HG02870 (cell line): Measurements from ENCODE around the gene HLA-DRB1.
"Not testable (repeated sequence)": the region's sequence is repeated elsewhere in the genome, so short reads cannot be mapped to it uniquely, and the experiment has no call there.

Experiments used
- ATAC-seq: cut with Tn5 transposase; IDR thresholded peaks from one replicate; pipeline ENCODE4 v1.9.1; 2021; ENCODE audit warnings: mild to moderate bottlenecking, moderate library complexity; ENCODE audit not compliant: unreplicated experiment

The HLA-DRB1 gene

DNA sequence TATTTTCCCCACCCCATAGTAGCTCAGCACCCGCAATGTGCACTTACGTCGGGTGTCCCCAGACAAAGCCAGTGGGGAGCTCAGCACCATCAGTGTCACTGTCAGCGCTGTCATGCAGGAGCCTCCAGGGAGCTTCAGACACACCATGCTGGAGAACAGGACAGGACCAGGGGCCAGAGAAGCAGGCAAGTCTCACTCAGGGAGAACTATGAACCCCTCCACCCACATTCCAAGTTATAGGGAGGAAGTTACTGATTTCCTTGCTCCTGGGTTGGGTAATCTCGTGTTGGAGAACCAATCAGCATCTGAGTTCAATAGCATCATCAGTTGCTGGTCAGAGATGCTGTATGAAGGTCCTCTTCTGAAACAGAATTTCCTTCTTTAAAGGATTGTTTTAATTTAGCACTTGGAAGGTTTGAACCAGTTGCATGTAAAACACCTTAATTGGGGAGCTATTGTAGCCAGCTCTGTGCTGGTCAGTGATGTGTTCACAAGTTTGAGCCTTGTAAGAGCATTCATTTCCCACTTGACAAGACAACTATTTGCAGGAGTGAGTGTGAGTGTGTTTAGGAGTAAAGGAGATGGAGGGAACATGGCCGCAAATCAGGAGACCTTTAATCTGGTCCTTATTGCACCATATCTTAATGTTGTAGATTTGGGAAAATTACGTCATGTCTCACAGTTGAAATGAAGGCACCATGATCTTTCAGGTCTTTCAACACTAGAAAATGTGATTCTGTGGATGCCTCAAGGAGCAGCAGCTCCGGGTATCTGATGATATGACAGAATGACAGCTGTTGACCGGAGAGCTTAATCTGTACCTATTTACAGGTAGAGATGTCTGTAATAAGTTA is at the start of gene HLA-DRB1:
HLA-DRB1 (minus strand) TSS at position 253 of the 854 bp plus-strand sequence; CDS start at position 147, 106 bp downstream.
- ATAC-seq = peak; percentile 98

DNA sequence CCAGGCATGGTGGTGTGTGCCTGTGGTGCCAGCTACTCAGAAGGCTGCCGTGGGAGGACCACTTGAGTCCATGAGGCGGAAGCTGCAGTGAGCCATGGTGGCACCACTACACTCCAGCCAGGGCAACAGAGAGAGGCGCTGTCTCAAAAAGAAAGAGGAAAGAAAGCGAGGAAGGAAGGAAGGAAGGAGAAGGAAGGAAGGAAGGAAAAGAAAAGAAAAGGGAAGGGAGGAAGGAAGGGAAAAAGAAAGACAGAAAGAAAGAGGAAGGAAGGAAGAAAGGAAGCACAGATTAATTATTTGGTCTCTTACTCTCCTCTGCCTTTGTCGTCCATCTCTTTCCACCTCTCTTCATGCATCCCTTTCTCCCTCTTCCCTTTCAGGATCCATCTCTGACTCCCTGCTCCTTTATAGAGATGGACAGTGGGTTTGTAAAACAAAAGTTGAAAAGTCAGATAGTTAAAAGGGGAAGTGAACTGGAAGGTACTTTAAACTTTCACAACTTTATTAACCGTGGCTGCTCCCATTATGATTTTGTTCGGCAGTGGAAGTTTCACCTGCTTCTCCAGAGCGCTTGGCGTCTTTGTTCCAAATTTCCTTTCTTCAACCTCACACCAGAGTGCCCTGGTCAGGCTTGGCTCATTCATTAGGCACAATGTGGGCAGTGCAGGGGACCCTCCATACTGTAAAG is 49.0 kb upstream of the HLA-DRB1 start:
- no peak for ATAC-seq

DNA sequence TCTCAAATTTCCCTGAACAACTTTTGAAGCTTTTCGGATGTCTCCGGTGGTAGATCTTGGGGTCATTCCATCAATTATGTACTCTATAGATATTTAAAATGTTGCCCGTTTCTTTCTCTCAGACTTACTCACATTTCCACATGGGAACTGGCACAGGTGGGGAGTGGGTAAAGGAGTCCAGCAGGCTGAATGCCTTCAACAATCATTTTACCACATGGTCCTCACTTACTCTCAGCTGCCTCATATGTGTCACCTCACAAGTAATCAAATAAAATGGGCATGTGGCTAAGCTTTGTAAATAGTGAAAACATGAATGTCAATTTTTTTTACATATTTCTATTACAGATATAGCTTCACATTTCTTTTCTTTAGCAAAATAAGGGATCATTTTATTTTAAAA is 48.2 kb upstream of the HLA-DRB1 start:
- no peak for ATAC-seq

DNA sequence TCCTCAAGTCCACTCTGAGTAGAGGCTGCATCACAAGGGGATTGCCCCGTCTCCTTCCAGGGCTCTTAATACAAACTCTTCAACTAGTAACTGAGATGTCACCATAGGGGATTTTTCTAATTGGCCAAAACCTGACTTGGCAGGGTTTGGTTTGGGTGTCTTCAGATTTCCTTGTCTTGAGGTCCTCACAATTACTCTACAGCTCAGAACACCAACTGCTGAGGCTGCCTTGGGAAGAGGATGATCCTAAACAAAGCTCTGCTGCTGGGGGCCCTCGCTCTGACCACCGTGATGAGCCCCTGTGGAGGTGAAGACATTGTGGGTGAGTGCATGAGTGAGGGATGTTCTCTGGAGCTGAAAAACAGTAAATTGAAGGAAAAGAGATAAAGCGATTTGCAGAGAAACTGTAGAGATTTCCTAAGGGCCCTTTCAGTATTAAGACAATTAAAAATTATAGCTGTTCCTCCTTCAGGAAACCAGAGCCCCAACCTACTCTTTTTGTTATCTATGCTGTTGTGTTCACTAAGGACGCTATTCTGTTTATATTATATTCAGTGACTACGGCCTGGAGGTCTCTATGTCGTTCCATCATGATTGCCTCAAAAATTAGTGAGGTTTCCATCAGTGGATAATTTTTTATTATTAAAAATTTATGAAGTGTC is 47.7 kb upstream of the HLA-DRB1 start, which contains the start of gene HLA-DQA1:
HLA-DQA1 (plus strand) TSS at position 188 of the 662 bp plus-strand sequence; CDS start at position 241, 53 bp downstream.
- ATAC-seq = peak; percentile 63

DNA sequence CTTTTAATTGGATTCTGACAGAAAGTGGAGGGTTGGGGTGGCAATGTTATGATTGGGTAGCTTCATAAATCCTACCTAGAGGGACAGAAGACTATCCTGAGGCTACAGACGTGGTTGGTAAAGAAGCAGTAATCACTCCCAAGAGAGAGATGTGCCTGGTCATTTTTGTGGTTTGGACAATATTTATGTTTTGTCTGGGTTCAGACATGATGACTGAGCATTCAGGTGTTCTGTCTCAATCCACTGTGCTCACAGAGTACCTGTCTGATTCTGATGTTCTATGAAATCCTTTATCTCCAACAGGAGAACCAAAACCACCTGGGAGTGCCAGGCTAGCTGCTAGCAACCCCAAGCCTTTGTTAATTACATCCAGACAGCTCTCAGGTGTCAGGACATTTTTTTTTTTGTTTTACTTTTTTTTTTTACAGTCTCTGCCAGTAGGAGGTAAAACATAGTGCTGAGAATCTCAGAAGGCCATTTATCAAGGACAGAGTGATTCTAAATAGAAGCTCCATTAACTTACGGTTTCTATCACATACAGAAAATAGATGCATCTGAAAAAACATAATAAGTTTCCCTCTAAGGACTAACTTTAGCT is 46.0 kb upstream of the HLA-DRB1 start:
- ATAC-seq = no peak

DNA sequence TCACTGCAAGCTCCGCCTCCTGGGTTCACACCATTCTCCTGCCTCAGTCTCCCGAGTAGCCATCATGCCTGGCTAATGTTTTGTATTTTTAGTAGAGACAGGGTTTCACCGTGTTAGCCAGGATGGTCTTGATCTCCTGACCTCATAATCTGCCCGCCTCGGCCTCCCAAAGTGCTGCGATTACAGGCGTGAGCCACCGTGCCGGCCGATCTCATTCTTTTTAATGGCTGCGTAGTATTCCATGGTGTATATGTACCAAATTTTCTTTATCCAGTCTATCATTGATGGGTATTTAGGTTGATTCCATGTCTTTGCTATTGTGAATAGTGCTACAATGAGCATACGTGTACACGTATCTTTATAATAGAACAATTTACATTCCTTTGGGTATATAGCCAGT is 40.1 kb upstream of the HLA-DRB1 start:
- ATAC-seq = not testable (repeated sequence)

DNA sequence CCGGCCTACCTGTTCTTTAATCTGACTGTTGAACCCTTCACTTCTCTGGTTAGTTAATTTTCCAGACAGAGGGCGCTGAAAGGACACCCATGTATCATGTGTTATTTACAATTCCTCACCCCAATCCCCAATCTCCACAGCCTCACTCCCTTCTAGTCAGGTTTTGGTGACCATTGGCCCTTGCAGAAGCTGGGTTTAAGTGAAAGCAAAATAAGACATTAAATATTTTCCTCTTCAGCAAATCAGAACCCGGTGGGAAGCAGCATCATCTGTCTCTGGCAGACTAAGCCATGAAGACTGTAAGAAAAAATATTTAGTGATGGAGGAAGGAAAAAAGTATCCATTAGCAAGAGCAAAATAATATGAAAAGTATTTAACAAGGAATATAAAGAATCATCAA is 38.2 kb upstream of the HLA-DRB1 start:
- ATAC-seq = peak; percentile 44

DNA sequence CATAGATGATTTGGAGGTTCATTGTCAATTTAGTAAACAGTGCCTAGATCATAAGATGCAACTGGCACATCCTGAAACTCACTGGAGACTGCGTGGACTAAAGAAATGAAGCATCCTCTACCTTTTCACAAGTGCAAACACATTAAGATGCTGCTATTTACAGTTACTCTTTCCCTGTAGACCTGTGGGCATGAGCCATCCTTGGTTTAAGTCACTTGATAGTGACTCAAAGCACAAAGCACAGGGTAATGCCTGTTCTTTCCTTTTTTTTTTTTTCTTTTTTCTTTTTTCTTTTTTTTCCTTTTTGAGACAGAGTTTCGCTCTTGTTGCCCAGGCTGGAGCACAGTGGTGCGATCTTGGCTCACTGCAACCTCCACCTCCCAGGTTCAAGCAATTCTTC is 37.6 kb upstream of the HLA-DRB1 start:
- ATAC-seq = no peak

DNA sequence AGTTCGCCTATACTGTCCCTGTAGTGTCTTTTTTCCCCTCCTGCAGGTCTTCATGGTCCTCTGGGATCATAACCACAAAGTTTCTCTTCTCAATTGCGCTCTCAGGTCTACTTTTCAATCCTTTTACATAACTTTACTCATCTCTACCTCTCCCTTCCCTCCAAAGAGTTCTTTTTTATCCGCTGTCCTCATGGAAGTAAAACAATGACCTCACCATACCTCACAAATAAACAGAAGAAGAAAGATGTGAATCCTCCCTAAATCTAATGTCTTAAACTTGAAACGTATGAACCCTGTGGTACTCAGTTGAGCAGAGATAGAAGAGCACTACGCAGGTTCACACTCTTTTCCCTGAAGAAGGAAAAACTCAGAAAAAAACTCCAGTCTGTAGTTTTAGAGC is 35.5 kb upstream of the HLA-DRB1 start:
- ATAC-seq = no peak

DNA sequence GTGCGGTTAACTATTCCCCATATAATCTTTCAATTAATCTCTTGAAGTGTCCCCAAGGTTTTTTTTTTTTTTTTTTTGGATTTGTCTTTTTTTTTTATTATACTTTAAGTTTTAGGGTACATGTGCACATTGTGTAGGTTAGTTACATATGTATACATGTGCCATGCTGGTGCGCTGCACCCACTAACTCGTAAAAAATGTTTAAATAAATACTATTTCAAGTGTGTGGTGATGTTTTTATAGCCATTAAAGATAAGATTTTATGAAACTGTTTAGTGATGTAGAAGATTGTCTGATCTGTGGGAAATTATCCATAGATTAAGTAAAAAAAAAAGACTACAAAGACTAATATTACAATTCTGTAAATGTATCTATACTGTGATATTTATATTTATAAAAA is 34.9 kb upstream of the HLA-DRB1 start:
- no peak for ATAC-seq

DNA sequence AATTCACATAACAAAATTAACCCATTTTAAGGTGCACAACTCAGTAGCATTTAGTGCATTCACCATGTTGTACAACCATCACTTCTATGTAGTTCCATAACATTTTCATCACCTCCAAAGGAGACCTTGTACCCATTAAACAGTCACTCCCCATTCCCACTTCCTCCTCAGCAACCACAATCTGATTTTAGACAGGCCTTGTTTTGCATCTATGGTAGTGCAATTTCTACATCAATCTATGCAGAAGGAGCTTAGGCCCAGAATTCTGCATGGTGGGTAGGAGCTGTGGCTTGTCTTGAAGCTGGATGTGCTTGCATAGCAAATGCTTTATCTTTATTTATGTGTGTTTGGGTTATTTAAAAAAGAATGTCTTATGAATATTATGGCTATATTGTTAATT is 34.0 kb upstream of the HLA-DRB1 start:
- ATAC-seq = no peak

DNA sequence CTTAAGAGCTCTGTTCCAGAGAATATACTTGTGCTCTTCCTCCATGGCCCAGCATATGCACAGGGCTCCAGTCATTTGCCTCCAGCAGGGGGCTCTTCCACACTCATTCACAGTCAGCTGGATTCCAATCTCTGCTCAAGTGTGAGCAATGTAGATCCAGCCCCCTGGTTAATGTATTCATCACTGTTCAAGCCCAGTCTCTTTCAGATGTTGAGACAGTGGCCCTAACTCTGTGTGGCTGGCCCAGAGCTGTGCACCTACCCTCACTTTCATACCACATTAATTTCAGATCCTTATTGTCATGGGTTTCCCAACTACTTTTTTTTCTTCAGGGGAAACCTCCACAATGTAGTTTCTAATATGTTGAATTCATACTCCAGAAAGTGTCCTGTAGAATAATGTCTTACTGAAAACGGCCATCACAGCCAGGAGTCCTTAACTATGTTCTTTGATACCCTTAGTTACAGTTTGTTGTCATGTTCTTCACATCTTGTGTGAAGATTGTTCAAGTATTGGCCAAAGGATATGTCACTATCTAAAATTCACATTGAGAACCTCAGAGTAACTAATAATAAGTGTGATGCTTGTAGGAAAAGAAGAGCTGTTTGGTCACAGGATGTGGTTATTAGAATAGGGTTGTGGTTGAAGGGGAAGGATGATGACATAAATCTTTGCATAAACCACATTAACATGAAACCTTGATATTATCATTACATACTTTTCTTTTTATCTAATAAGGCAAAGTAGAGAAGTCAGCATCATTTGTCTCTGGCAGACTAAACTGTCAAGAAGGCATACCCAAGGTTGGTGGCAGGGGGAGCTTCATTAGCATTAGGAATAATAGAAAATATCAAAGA is 33.1 kb upstream of the HLA-DRB1 start:
- peak; percentile 73 for ATAC-seq

DNA sequence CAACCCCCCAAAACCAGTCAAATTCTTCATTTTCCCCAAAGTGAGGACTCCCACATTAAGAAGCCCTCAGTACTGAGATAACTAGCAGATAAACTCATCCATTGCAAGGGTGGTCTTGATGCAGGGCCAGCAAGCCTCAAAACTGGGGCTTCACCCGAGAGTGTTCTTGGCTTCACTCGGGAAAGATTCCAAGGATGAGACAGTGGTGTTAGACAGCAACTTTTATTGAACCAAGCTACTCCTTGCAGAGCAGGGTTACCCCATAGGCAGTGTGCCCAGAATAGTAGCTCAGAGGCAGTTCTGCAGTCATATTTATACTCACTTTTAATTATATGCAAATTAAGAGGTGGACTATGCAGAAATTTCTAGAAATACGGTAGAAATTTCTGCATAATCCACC is 31.7 kb upstream of the HLA-DRB1 start:
- ATAC-seq = no peak

DNA sequence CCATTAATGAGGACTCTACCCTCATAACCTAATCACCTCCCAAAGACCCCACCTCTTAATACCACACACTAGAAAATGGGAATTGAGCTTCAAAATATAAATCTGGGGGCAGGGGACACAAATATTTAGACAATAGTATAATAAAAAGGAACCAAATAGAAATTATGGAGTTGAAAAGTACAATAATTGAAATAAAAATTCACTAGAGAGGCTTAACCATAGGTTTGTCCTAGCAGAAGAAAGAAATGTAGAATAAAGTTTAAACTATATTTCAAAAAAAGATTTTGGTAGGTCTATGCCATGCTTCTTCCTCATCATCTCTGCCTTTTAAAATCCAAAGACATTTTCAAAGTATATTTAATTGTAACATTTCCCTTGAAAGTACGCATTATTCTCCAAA is 28.1 kb upstream of the HLA-DRB1 start:
- no peak for ATAC-seq

DNA sequence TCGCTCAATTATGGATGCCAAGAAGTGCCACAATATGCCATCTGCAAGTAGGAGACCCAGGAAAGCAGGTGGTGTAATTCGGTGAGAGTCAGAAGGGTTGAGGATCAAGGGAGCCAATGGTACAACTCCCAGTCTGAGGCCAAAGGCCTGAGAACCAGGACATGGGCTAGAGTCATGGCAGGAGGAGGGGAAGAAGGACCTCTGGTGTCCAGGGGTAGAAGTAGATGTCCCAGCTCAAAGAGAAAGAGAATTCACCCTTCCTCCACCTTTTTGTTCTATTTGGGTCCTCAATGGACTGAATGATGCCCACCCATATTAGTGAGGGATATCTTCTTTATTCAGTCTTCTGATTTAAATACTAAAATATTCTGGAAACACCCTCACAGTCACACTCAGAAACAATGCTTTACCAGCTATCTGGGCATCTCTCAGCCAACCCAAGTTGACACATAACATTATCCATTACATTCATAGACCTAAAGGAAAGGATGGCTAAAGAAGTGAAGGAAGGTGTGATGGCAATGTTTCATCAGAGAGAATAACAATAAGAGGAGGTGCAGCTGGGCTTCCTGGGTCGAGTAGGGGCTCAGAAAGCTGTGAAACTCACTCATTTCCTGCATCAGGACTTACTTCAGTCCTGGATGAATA is 26.4 kb upstream of the HLA-DRB1 start:
- ATAC-seq = no peak

DNA sequence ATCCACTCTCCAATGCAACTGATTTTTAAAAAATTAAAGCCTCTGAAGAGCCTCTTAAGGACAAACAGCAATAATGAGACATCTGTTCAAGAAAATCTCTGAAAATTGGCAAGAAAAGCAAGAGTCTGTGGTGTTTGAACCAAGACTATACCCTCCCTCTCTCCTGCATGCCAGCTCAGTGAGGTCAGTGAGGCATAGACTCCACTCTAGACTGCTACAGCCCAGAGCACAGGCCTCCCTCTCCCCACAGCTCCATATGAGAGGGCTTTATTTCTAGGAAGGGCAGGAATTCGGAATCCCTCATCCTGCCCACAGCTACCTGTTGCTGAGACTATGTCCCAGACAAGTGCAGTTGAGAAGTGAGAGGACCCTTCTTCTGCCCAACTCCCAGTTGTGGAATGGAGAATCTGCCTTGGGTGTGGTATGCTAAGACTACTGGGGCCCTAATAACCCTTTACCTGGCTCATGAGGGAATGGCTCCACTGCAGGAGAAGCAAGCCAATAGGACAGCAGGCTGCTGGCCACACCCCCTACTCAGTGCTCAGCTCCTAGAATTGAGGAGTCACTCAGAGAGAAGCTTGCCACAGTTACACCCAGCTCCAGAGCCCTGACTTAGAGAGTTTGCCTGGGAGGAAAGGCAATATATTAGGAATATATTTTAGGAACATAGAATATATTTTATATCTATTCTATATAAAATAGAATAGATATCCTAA is 24.9 kb upstream of the HLA-DRB1 start:
- ATAC-seq = no peak

DNA sequence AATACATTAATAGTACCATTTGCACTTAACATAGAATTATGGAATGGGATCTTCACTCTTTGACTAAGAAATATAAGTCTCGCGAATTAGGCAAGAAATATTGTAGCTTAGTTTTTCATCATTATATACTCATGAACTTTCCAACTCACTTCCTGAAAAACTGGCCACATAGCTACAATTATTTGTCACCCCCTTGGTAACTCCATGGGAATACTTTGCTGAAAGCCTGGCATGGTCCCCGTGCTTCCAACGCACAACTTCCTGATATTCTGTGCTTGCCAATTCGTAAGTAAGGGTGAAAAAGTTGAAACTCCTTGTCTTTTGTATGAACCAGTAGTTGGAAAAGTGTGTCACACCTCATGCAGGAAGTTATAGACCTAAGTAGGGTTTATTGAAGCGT is 23.8 kb upstream of the HLA-DRB1 start:
- ATAC-seq = no peak

DNA sequence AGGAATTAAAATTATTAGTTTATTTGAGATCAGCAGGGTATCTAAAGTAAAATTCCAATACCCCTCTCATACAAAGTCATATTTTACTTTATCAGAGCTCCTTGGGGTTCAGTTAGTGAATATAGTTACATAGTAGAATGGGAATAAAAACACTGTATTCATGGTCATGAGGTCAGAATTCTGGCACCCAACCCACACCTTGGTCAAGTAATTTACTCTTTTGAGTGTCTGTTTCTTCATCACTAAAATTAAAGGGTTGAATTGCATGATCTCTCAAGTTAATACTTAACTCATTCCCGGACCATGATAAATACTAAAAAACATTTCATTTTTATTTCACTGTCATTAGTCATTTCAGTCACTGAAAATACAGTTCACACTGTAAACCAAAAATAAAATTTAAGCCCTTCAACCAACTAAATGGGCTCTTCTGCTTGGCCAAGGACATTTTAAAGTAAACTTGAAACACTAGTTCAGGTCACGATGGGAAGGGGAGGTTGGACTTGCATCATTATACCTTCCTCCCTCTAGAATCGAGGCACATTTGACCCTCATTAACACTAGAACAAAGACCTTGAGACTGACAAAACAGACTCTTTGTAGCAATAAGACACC is 21.1 kb upstream of the HLA-DRB1 start:
- no peak for ATAC-seq
